GM19099 (cell line): ENCODE data around the gene POFUT2.

ENCODE experiments used
- POLR2A ChIP-seq: IDR thresholded peaks from 3 replicates; pipeline ENCODE4 v1.6.1; 2011; ENCODE audit warnings: low read depth; ENCODE audit not compliant: insufficient read length; ENCODE audit errors: extremely low read depth

The POFUT2 gene

GRCh38 chr21:45250914-45251634, 36.6 kb downstream of the POFUT2 start:
- TF ChIP-seq POLR2A: no peak

GRCh38 chr21:45250272-45250671, 37.4 kb downstream of the POFUT2 start:
- no peak for TF ChIP-seq POLR2A

GRCh38 chr21:45249626-45250025, 38.1 kb downstream of the POFUT2 start:
- TF ChIP-seq POLR2A: no peak

- no peak for TF ChIP-seq POLR2A
Observed at GRCh38 chr21:45248893-45249381, 38.8 kb downstream of the POFUT2 start.

GRCh38 chr21:45248301-45248892, 39.3 kb downstream of the POFUT2 start:
- no peak for TF ChIP-seq POLR2A

GRCh38 chr21:45246386-45247320, 41.0 kb downstream of the POFUT2 start:
- TF ChIP-seq POLR2A: no peak

GRCh38 chr21:45244799-45245340, 42.8 kb downstream of the POFUT2 start:
- TF ChIP-seq POLR2A: no peak

GRCh38 chr21:45243603-45244002, 44.1 kb downstream of the POFUT2 start:
- no peak for TF ChIP-seq POLR2A

- no peak for TF ChIP-seq POLR2A
Observed at GRCh38 chr21:45241357-45241756, 46.3 kb downstream of the POFUT2 start.

- TF ChIP-seq POLR2A: no peak
Observed at GRCh38 chr21:45237401-45237800, 50.3 kb downstream of the POFUT2 start.

- TF ChIP-seq POLR2A: no peak
Observed at GRCh38 chr21:45236481-45236880, 51.2 kb downstream of the POFUT2 start.

GRCh38 chr21:45235488-45235887, 52.2 kb downstream of the POFUT2 start:
- no peak for TF ChIP-seq POLR2A

- no peak for TF ChIP-seq POLR2A
Observed at GRCh38 chr21:45234965-45235364, 52.7 kb downstream of the POFUT2 start.

GRCh38 chr21:45234127-45234526, 53.6 kb downstream of the POFUT2 start:
- no peak for TF ChIP-seq POLR2A

- TF ChIP-seq POLR2A: no peak
Observed at GRCh38 chr21:45231705-45232104, 56.0 kb downstream of the POFUT2 start.
